Right renal cortex interstitium (tissue), 3 donors: Measurements from ENCODE around the gene MRTFA. TPM values are rescaled to one million over a fixed set of nuclear protein-coding genes. Genes with fewer than 3 reads are reported as not detected.
A peak's percentile ranks its signal among the peaks of the same experiment; 100 is the strongest.

Source experiments
- DNase-seq, 3 donors: peaks; one replicate each; pipeline ENCODE4 v3.0.0-alpha.2; 2013; ENCODE audit warnings: low read depth in 3 of 3, low spot score in 2 of 3
- polyA plus RNA-seq, 3 donors: library from polyadenylated mRNA; unstranded; fragments of 120-200 nt; gene quantifications; one replicate each; pipeline ENCODE4 v1.2.1, GENCODE V29; 2013; ENCODE audit not compliant: insufficient read length in 3 of 3

MRTFA gene
- polyA plus RNA-seq, 3 donors = 17.2 to 21.4 (median 20.4) TPM

- peak in 2 of 3 donors; percentile 40 to 51 for DNase-seq
These were observed 199.8 kb downstream of the MRTFA start for GRCh38 chr22:40436505-40437431.

GRCh38 chr22:40434745-40435144, 201.8 kb downstream of the MRTFA start:
- DNase-seq = no peak

- DNase-seq = no peak
These were observed 202.4 kb downstream of the MRTFA start for GRCh38 chr22:40434106-40434505.

- DNase-seq = no peak
These were observed 203.0 kb downstream of the MRTFA start for GRCh38 chr22:40433416-40434090.

- no peak for DNase-seq
These were observed 203.9 kb downstream of the MRTFA start for GRCh38 chr22:40432625-40433024.

GRCh38 chr22:40432157-40432556, 204.4 kb downstream of the MRTFA start:
- no peak for DNase-seq

DNA sequence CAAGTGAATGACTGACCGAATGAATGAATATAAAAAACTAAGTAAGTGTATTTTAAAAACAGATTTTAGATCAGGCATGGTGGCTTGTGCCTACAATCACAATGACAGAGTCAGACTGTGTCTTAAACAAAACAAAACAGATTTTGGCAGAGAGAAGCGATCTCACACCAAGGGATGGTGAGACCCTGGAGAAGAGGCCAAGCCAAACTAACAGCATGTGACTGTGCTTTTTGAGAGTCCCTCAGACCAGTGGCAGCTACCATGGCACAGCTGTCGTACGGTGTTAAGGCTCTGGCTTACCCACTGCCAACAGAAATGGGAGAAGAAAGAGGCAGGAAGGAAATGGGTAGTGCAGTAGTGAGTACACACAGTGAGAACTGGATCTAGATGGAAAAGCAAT, 205.5 kb downstream of the MRTFA start:
- no peak for DNase-seq

GRCh38 chr22:40429481-40429880, 207.0 kb downstream of the MRTFA start:
- DNase-seq = no peak

GRCh38 chr22:40428796-40429195, 207.7 kb downstream of the MRTFA start:
- no peak for DNase-seq

DNA sequence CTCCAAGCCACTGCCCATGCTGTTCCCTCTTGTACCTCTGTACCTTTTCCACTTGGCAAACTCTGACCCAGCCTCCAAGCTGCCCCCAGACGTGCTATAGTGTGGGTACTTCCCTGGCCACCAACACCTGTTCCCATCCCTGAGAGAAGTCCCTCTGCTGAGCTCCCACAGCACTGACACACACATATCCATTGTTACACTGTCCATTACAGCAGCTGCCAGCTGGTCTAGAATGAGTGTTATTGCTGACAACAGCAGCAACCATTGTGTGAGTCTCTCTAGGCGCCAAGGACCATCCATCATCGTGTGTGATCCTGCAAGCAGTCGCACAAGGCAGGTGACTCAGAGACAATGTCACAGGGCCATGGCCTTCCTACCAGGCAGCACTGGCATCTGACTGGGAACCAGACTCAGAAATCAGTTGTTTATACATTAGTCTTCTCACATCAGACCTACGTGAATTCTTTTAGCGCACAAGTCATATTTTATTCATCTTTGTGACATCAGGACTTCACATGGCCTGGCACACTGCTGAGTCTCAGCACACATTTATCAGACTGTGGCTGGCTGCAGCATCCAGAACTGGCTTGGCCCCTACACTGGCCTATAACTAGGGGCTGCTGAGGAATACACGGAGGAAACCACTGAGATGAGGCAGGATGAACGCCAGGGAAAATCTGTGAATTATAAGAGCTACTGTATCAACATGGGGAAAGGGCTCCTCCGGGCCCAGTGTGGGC, 209.8 kb downstream of the MRTFA start:
- DNase-seq = no peak

GRCh38 chr22:40425082-40425481, 211.4 kb downstream of the MRTFA start:
- no peak for DNase-seq

DNA sequence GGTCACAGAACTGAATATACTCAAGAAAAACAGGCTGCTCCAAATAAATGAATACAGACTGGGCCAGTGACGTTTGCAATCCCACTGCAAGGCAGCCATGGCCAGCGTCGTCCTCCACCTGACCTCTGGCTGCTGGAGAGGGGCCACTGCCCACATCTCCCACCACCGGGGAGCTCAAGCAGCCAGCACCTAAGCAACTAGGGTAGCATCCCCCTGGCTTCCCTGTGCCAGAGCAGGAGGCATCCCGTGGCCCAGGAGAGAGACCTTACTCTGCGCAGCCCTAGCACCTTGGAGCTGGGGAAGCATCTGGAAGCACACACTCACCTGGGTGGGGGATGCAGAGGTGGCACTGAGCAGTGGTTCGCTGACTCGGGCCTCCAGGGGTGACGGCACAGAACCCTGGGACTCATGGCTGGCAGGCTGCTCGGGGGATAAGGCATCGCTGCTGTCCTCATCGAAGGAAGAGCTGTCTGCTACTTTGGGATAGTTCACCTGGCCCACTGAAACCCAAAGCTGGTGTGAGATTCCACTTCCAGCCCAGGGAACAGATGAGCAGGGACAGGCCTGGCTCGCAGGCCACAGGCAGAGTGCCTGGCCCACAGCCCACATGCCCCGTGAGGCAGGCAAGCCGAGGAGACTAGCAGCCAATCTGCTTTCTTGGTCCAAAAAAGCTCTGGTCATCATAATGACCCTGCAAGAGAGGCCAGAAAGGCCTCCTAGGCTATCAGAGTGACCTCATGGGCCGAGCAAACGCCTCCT, 212.5 kb downstream of the MRTFA start:
- no peak for DNase-seq

GRCh38 chr22:40423310-40423688, 213.2 kb downstream of the MRTFA start:
- DNase-seq = no peak

GRCh38 chr22:40422558-40423309, 213.8 kb downstream of the MRTFA start:
- no peak for DNase-seq

DNA sequence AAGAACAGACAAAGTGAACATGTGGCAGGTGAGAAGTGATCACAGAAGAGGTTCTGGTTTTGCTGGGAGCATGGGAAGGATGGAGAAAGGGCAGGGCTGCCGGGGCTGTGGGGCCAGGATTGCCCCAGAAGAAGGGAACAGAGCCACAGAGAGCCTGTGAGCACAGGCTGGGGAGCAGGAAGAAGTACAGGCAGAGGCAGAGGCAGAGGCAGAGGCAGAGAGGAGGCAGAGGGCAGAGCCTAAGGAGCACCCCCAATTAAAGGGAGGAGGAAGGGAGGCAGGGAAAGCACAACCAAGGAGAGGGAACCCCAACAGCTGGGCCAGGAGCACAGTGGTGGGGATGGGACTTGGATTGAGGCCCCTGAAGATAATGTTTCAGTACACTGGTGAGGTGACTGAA, 214.6 kb downstream of the MRTFA start:
- no peak for DNase-seq

GRCh38 chr22:40421082-40421350, 215.5 kb downstream of the MRTFA start:
- DNase-seq = no peak

DNA sequence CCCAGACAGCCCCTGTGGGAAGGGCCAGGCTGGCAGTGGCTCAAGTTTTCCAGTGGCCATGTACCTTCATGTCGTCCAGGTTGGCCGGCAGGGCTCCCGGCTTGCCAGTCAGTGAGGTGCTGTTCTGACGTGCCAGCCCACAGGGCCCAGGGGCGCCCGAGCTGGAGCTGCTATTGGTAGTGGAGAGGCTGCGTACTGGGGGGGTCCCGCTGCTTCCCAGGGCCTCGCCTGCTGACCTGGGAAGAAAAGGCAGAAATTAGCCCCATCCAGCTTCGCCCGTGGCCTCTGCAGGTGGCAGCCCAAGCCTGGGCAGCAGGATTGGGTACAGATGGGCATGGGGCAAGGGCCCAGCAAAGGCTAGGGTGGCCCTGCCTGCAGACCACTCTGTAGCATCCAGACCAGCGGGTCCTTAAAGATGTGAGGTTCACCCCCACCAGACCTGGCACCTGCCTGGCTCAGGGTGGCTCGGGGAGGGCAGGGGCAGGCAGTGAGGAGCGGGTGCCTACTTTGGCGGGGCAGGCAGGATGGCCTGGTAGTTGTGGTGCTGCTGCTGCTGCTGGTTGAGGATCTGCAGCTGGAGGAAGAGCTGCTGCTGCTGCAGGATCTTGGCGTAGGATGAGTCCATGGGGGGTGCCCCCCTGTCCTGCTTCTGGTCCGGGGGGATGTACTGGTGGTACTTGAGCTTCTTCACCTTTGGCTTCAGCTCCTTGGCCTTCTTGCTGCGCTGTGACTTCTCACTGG, 216.0 kb downstream of the MRTFA start:
- no peak for DNase-seq

DNA sequence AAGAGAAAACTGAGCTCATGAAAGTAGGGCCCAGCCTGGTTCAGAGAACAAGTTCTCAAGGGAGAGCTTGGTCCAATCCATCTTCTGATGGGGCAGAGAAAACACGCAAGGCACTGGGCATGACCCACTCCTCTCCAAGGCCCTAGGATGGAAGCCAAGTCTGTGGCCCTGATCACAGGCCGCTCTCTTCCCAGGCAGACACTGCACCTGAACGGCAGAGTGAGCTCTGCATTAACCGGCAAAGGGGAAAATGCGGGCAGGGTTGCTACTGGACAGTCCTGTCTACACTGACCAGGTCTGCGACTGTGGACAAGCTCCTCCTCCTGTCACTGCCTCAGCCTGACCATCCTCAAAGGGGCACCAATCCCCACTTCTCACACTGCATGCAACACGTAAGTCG, 216.8 kb downstream of the MRTFA start:
- DNase-seq = no peak
